Cardiac muscle cell (in vitro differentiated cells and primary cell): ENCODE data around the gene PAPOLB. TPM values are rescaled to one million over a fixed set of nuclear protein-coding genes. Genes with fewer than 3 reads are reported as not detected.

Source experiments
- DNase-seq, 2 donors: peaks; one replicate each; pipeline versions ENCODE4 v3.0.0 to v3.0.0-alpha.2; 2010 to 2017; ENCODE audit warnings: low read depth in 1 of 2, low spot score in 1 of 2
- H3K27ac ChIP-seq: fragments of 200-600 bp; sonication (generic); 2 replicates; pipeline ENCODE4 v1.5.1; 2016
- H3K27me3 ChIP-seq: fragments of 200-600 bp; sonication (generic); 2 replicates; pipeline ENCODE4 v1.6.0; 2016; ENCODE audit warnings: control low read depth
- H3K36me3 ChIP-seq: fragments of 200-600 bp; sonication (generic); 2 replicates; pipeline ENCODE4 v1.5.1; 2016; ENCODE audit warnings: control low read depth
- H3K4me1 ChIP-seq: fragments of 200-600 bp; sonication (generic); 2 replicates; pipeline ENCODE4 v1.8.1; 2017; ENCODE audit warnings: low read depth, mild to moderate bottlenecking, mixed run types
- H3K4me3 ChIP-seq: fragments of 200-600 bp; sonication (generic); 2 replicates; pipeline ENCODE4 v1.5.1; 2016; ENCODE audit warnings: mild to moderate bottlenecking
- H3K9me3 ChIP-seq: fragments of 200-600 bp; sonication (generic); 2 replicates; pipeline ENCODE4 v1.5.1; 2017; ENCODE audit warnings: low read depth, mild to moderate bottlenecking, control low read depth
- polyA plus RNA-seq: library from polyadenylated mRNA; unstranded; fragments of >200 nt; fragmentation: Nextera tagmentation; extraction: Ambion mirVana; gene quantifications from 2 replicates; pipeline ENCODE4 v1.2.1, GENCODE V29; 2016
- total RNA-seq: library from RNA; depleted of rRNA; stranded (reverse); fragments of >200 nt; gene quantifications from 2 replicates; pipeline ENCODE4 v1.2.3, GENCODE V29; 2016
- TF ChIP-seq, protein P1 (sequence below): IDR thresholded peaks from 2 replicates; pipeline ENCODE4 v1.5.1; 2012; ENCODE audit warnings: low read depth, mild to moderate bottlenecking, low read length

Gene PAPOLB
- total and polyA plus RNA-seq, 2 experiments from 2014 or later, result 0.39 TPM; not detected in 1

DNA sequence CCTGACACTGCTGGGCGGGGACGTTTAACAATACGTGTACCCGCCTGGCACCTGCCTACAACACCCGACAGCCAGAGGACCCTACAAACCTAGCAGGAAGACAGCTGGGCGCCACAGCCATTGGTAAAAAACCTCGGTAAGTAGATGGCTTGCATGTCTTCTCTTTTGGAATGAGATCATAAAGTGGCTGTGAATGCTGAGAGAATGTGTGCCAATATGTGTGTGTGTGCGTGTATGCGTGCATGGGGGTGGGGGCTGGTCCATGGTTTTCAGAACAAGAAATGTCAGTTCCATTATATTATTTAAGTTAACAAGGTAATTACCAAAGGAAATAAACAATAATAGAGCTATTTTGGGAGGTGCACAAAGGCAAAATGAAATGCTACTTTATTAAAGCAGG is 39.2 kb downstream of the PAPOLB start:
- Histone ChIP-seq H3K27me3 (no peaks in the 10 kb centered on the region), H3K9me3 (no peaks in the 10 kb centered on the region), H3K4me3 (no peak overlapping the region), H3K4me1 (no peaks in the 10 kb centered on the region), H3K36me3 (no peaks in the 10 kb centered on the region), H3K27ac (no peak overlapping the region)
- TF ChIP-seq, protein P1, sequence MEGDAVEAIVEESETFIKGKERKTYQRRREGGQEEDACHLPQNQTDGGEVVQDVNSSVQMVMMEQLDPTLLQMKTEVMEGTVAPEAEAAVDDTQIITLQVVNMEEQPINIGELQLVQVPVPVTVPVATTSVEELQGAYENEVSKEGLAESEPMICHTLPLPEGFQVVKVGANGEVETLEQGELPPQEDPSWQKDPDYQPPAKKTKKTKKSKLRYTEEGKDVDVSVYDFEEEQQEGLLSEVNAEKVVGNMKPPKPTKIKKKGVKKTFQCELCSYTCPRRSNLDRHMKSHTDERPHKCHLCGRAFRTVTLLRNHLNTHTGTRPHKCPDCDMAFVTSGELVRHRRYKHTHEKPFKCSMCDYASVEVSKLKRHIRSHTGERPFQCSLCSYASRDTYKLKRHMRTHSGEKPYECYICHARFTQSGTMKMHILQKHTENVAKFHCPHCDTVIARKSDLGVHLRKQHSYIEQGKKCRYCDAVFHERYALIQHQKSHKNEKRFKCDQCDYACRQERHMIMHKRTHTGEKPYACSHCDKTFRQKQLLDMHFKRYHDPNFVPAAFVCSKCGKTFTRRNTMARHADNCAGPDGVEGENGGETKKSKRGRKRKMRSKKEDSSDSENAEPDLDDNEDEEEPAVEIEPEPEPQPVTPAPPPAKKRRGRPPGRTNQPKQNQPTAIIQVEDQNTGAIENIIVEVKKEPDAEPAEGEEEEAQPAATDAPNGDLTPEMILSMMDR, result no peak
- no peak for DNase-seq

DNA sequence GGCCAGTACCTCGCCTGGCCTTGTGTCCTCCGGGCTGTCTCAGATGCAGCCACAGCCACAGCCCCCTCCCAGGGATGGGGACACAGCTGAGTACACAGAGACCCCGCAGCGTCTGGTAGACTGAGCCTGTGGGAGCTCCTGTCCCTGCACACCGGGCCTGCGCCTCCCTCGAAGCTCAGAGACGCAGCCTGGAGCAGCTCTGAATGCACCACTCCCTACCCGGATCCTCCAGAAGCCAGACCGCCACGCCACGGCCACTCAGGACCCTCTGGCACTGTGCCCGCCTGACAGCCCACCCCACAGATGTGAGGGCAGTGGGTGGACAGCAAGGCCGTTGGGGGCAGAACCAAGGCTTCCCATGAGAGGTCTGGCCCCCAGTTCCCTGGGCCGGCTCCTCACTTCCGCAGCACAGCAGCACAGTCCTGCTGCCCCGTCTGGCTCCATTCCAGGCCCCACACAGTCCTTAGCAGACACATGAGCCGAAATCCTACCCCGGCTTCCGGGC is 40.8 kb downstream of the PAPOLB start:
- Histone ChIP-seq H3K27me3 (no peaks in the 10 kb centered on the region), H3K36me3 (no peaks in the 10 kb centered on the region), H3K27ac (no peak overlapping the region), H3K4me3 (no peak overlapping the region), H3K9me3 (no peaks in the 10 kb centered on the region), H3K4me1 (no peaks in the 10 kb centered on the region)
- no peak for DNase-seq
- TF ChIP-seq, protein P1, result no peak

DNA sequence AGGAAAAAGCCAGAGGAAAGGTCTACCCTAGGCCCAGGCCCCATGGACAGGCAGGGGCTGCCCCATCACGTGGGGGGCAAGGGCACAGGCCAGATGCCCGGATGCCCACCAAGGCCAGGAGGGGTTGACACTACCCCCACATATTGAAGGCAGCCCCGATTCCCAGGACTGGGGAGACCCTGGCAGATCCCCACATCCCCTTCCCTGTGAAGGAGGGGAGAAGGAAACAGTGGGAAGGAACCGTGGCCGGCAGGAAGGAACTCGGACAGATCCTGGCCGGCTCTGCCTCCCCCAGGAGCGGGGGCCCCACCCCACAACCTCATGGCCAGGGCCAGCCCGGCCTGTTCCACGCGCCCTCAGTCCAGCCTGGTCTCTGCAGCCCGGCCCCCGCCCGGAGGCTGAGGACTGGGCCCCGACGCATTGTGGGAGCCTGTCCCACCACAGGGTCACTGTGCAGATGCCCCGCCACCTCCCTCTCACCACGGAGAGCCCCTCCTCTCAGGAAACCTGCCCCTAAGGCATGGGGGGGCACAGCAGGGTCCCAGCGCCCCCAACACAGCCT is 41.3 kb downstream of the PAPOLB start:
- Histone ChIP-seq H3K9me3 (no peaks in the 10 kb centered on the region), H3K4me3 (no peak overlapping the region), H3K36me3 (no peaks in the 10 kb centered on the region), H3K4me1 (no peaks in the 10 kb centered on the region), H3K27me3 (no peaks in the 10 kb centered on the region), H3K27ac (no peak overlapping the region)
- DNase-seq, result no peak
- TF ChIP-seq, protein P1, result no peak

DNA sequence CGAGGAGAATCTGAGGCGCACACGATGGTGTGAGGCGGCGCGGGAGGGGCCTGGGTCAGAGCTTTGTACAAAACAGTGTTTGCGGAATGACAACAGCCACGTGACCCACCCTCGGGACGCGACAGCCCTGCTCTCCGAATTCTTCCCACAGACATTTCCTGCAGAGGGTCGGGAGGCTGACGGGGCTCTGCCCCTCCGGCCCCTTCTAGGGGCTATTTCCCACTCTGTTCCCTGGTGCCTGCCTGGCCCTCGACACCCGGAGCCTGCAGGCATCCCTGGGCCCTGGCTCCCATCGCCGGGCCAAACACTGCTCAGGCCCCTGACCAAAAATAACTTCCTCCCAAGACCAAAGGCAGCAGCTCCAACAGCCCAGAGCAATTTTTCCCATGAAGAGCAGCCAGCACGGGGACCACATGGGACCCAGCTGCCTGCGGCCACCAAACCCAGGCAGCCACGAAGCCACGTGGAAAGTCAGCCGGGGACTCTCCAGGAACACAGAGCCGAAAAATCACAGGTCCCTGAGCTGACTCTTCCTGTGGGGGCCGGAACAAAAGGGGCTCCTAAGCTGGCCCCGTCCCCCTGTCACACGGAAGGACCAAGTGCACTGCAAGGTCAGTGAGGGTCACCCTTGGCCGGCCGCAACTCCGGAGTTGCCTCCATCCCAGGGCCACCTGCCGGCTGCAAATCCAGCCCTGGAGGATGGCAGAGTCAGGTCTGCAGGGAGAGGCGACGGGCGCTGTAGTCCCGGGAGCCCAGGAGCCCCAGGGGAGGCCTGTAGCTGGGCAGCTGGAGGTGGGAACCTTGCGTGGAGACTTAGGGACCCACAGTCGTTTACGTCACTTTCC is 42.0 kb downstream of the PAPOLB start:
- no peak overlapping the region for H3K4me3 ChIP-seq
- H3K4me1 ChIP-seq, result no peaks in the 10 kb centered on the region
- H3K9me3 ChIP-seq, result no peaks in the 10 kb centered on the region
- DNase-seq, result no peak
- no peak overlapping the region for H3K27ac ChIP-seq
- H3K27me3 ChIP-seq, result no peaks in the 10 kb centered on the region
- no peaks in the 10 kb centered on the region for H3K36me3 ChIP-seq
- TF ChIP-seq, protein P1, result no peak

DNA sequence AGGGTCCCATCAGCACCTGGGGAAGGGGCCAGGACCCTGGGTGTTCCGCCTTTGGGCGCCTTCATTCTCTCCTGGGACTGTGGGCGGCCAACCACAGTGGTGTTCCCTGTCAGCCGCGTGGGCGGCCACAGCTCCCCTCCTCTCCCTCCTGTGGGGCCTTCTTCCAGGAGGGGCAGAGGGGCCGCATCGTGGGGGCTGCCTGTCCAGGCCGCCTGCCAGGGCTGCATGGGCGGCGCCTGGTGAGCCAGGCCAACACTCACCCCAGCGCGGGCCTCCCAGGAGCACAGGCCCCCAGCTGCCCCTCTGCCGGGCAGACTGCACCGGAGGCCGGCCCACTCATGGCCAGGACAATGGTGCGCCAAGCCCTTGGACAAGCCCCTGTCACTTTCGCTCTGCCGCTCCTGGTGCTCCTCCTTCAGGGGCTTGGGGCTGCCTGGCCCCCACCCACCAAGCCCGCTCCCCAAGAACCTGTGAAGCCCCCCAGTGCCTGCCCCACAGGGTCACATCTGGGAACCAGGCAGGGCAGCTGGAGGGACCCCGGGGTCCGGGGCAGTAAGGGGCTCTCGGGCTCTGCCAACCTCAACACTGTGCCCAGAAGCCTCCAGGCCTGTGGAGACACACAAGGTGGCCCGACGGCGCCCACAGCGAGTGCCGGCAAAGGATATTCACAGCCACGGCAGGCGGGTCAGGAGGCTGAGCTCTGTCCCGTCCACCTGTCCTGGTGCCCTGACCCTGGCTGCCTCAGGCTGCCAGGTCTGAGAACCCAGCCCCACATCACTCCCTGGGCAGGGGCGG is 43.6 kb downstream of the PAPOLB start:
- no peaks in the 10 kb centered on the region for H3K9me3 ChIP-seq
- no peaks in the 10 kb centered on the region for H3K27me3 ChIP-seq
- no peaks in the 10 kb centered on the region for H3K4me1 ChIP-seq
- no peak overlapping the region for H3K4me3 ChIP-seq
- peak in 1 of 2 donors; percentile 12 for DNase-seq
- H3K36me3 ChIP-seq, result peaks cover 6% of the 10 kb centered on the region
- H3K27ac ChIP-seq, result no peak overlapping the region
- TF ChIP-seq, protein P1, result no peak
